Measurements from ENCODE around the gene TUBB.
A peak's percentile ranks its signal among the peaks of the same experiment; 100 is the strongest.

TUBB gene

GRCh38 chr6:30719791-30720737 is at the start of gene TUBB:
TSS of gene TUBB (plus strand) at chr6:30720352. CDS start at chr6:30720507, 155 bp downstream.
- peak; percentile 91 to 98 for DNase-seq

GRCh38 chr6:30670760-30671527 is 49.2 kb upstream of the TUBB start:
- peak in 1 of 2 experiments; percentile 23 for DNase-seq

- DNase-seq, result peak; percentile 92 to 98
Measured at GRCh38 chr6:30672445-30673253, 47.5 kb upstream of the TUBB start, which contains the start of gene DHX16. TSS of gene DHX16 (minus strand) at chr6:30673006. CDS start at chr6:30672841, 165 bp downstream.

GRCh38 chr6:30676660-30677285 is 43.4 kb upstream of the TUBB start:
- DNase-seq, result no peak

GRCh38 chr6:30678964-30679726 is 41.0 kb upstream of the TUBB start:
- DNase-seq, result peak in 1 of 2 experiments; percentile 61

- no peak for DNase-seq
Measured at GRCh38 chr6:30679765-30680535, 40.2 kb upstream of the TUBB start.

GRCh38 chr6:30681766-30682142 is 38.4 kb upstream of the TUBB start:
- no peak for DNase-seq

- peak; percentile 84 to 89 for DNase-seq
Measured at GRCh38 chr6:30682143-30683117, 37.7 kb upstream of the TUBB start.

- DNase-seq, result no peak
Measured at GRCh38 chr6:30683183-30683979, 36.8 kb upstream of the TUBB start.

- no peak for DNase-seq
Measured at GRCh38 chr6:30683980-30684338, 36.2 kb upstream of the TUBB start.

- DNase-seq, result peak in 1 of 2 experiments; percentile 29
Measured at GRCh38 chr6:30684386-30685156, 35.6 kb upstream of the TUBB start.

GRCh38 chr6:30685157-30686008 is 34.8 kb upstream of the TUBB start:
- peak; percentile 40 to 42 for DNase-seq

GRCh38 chr6:30686009-30686907 is 33.9 kb upstream of the TUBB start, which contains the start of gene PPP1R18:
TSS of gene PPP1R18 (minus strand) at chr6:30686645. CDS start at chr6:30686018, 627 bp downstream.
- peak in 1 of 2 experiments; percentile 80 for DNase-seq

GRCh38 chr6:30686908-30687658 is 33.1 kb upstream of the TUBB start:
- peak; percentile 85 to 96 for DNase-seq

Data from SW 1271 (cell line).